ENCODE measurements around the gene PKDCC. TPM values are rescaled to one million over a fixed set of nuclear protein-coding genes. Genes with fewer than 3 reads are reported as not detected.

The PKDCC gene
- total RNA-seq, 1 experiment from 2014 or later = 3.9 TPM

DNA sequence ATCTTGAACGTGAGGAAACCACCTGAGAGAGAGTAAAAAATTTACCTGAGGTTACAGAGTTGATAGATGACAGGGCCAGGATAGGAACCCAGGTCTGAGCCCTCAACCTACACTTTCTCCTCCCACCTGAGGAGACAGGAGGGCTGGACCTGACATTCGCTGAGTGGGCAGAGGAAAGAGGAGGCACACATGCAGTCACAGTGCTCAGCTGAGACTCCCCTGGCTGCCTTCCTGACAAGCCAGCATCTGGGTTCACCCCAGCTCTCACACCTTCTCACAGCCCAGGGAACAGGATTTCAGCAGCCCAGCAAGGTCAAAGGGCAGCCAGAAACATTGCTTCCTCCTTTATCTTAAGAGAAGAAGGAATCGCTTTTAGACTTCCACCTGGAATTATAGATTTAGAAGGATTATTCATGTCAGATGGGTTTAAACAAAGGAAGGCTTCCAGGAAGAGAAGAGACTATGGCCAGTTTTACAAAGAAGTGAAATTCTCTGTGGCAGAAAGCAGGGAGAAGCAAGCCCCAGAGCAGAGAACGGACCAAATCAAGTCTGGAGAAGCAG is 18.1 kb upstream of the PKDCC start:
- no peak overlapping the region for H3K4me3 ChIP-seq
- H3F3A ChIP-seq (ENCODE audit: insufficient read depth, low read depth) = no peaks in the 10 kb centered on the region; the same call in 1 of the 2 replicates
- intact Hi-C loops (cut with micrococcal nuclease; ENCODE audit: unreplicated experiment) = no loop called here
- no peaks in the 10 kb centered on the region for H3K36me3 ChIP-seq (ENCODE audit: low read depth)
- 0 out of 2 replicates have a peak, but pooled peaks cover 7% of the 10 kb centered on the region for H3K4me1 ChIP-seq (replicated peaks; ENCODE audit: insufficient read depth)
- H3K27me3 ChIP-seq (ENCODE audit: insufficient read depth, low read depth) = no peaks in the 10 kb centered on the region
- H3K27ac ChIP-seq = no peak overlapping the region
- CTCF ChIA-PET = no interaction called here
- no TSS peak for BruUV-seq (replicated peaks)
- no peaks in the 10 kb centered on the region for H3K9me2 ChIP-seq (ENCODE audit: insufficient read depth)
- TF ChIP-seq, protein P1, sequence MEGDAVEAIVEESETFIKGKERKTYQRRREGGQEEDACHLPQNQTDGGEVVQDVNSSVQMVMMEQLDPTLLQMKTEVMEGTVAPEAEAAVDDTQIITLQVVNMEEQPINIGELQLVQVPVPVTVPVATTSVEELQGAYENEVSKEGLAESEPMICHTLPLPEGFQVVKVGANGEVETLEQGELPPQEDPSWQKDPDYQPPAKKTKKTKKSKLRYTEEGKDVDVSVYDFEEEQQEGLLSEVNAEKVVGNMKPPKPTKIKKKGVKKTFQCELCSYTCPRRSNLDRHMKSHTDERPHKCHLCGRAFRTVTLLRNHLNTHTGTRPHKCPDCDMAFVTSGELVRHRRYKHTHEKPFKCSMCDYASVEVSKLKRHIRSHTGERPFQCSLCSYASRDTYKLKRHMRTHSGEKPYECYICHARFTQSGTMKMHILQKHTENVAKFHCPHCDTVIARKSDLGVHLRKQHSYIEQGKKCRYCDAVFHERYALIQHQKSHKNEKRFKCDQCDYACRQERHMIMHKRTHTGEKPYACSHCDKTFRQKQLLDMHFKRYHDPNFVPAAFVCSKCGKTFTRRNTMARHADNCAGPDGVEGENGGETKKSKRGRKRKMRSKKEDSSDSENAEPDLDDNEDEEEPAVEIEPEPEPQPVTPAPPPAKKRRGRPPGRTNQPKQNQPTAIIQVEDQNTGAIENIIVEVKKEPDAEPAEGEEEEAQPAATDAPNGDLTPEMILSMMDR (conservative IDR thresholded peaks at IDR 0.05) = no peak
- no peak for TF ChIP-seq EZH2 (IDR thresholded peaks at IDR 0.05; ENCODE audit: low read depth)
- no peaks in the 10 kb centered on the region for H3K9me3 ChIP-seq (ENCODE audit: insufficient read depth, low read depth)
- POLR2A ChIA-PET (ENCODE audit: unreplicated experiment) = no interaction called here
- no peak for DNase-seq
- no peak overlapping the region for H2AFZ ChIP-seq
- H3K79me2 ChIP-seq (ENCODE audit: low read depth) = no peaks in the 10 kb centered on the region
- H4K20me1 ChIP-seq (ENCODE audit: insufficient read depth) = no peaks in the 10 kb centered on the region
- H3K4me2 ChIP-seq = no peak overlapping the region

DNA sequence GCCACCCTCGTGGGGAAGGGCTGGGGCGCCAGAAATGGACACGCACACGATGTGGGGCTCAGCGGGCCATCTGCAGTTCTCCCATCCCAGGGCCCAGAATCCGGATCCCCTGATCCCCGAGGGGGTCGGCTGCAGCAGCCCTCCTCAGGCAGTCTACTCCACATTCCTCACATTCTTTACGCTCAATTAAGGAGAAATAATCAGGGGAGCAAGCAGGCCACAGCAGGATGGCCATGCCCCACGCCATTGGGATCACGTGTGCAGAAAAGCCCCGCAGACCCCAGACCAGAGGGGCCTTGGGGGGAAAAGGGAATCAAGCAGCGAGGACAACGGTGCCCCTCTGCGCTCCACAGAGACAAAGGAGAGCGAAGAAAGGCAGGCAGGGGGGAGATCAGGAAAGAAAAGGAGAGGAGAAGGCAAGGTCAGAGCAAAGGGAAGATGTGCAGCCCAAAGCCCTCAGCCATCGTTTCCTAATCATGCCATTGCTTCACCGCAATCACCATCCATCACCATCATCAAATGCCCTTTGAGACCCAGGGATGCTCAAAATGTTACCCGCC is 17.5 kb upstream of the PKDCC start:
- H3F3A ChIP-seq (ENCODE audit: insufficient read depth, low read depth) = no peaks in the 10 kb centered on the region; the same call in 1 of the 2 replicates
- BruUV-seq (replicated peaks) = no TSS peak
- no peaks in the 10 kb centered on the region for H3K27me3 ChIP-seq (ENCODE audit: insufficient read depth, low read depth)
- intact Hi-C loops (cut with micrococcal nuclease; ENCODE audit: unreplicated experiment) = no loop called here
- no peak for TF ChIP-seq EZH2 (IDR thresholded peaks at IDR 0.05; ENCODE audit: low read depth)
- TF ChIP-seq, protein P1 (conservative IDR thresholded peaks at IDR 0.05) = no peak
- 0 out of 2 replicates have a peak, but pooled peaks cover 2% of the 10 kb centered on the region for H3K4me1 ChIP-seq (replicated peaks; ENCODE audit: insufficient read depth)
- no peaks in the 10 kb centered on the region for H3K9me3 ChIP-seq (ENCODE audit: insufficient read depth, low read depth)
- no peaks in the 10 kb centered on the region for H3K9me2 ChIP-seq (ENCODE audit: insufficient read depth)
- H3K27ac ChIP-seq = no peak overlapping the region
- H3K79me2 ChIP-seq (ENCODE audit: low read depth) = no peaks in the 10 kb centered on the region
- ChIA-PET CTCF (no interaction called here), POLR2A (ENCODE audit: unreplicated experiment) (no interaction called here)
- H3K36me3 ChIP-seq (ENCODE audit: low read depth) = no peaks in the 10 kb centered on the region
- H3K4me3 ChIP-seq = no peak overlapping the region
- no peak for DNase-seq
- H3K4me2 ChIP-seq = no peak overlapping the region
- no peaks in the 10 kb centered on the region for H4K20me1 ChIP-seq (ENCODE audit: insufficient read depth)
- H2AFZ ChIP-seq = no peak overlapping the region

DNA sequence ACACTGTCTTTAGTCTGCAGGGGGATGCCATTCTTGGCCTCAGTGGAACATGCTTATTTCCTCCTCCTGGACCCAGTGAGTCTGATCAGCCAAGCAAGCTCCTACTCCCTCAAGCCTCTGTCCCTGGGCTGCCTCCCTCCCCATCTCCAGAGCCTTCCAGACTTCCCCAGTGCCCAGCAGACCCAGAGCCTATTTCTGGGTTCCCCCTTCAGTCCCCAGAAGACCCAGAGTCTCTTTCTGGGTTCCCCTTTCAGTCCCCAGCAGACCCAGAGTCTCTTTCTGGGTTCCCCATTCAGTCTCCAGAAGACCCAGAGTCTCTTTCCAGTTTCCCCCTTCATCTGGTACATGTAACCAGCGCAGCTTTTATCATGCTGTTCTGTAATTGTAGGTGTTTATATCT is 17.0 kb upstream of the PKDCC start:
- Histone ChIP-seq H2AFZ (no peak overlapping the region), H3K79me2 (ENCODE audit: low read depth) (no peaks in the 10 kb centered on the region), H3K4me3 (no peak overlapping the region), H3K4me1 (replicated peaks; ENCODE audit: insufficient read depth) (no peaks in the 10 kb centered on the region), H3K4me2 (no peak overlapping the region), H3K27me3 (ENCODE audit: insufficient read depth, low read depth) (no peaks in the 10 kb centered on the region), H3K36me3 (ENCODE audit: low read depth) (no peaks in the 10 kb centered on the region), H3F3A (ENCODE audit: insufficient read depth, low read depth) (no peaks in the 10 kb centered on the region; the same call in 1 of the 2 replicates), H3K9me2 (ENCODE audit: insufficient read depth) (no peaks in the 10 kb centered on the region), H3K27ac (no peak overlapping the region), H3K9me3 (ENCODE audit: insufficient read depth, low read depth) (no peaks in the 10 kb centered on the region), H4K20me1 (ENCODE audit: insufficient read depth) (no peaks in the 10 kb centered on the region)
- TF ChIP-seq EZH2 (IDR thresholded peaks at IDR 0.05; ENCODE audit: low read depth) = no peak
- TF ChIP-seq, protein P1 (conservative IDR thresholded peaks at IDR 0.05) = no peak
- no TSS peak for BruUV-seq (replicated peaks)
- intact Hi-C loops (cut with micrococcal nuclease; ENCODE audit: unreplicated experiment) = no loop called here
- ChIA-PET CTCF (no interaction called here), POLR2A (ENCODE audit: unreplicated experiment) (no interaction called here)
- DNase-seq = no peak
